ENCODE data around the gene POLD2.

POLD2 gene

DNA sequence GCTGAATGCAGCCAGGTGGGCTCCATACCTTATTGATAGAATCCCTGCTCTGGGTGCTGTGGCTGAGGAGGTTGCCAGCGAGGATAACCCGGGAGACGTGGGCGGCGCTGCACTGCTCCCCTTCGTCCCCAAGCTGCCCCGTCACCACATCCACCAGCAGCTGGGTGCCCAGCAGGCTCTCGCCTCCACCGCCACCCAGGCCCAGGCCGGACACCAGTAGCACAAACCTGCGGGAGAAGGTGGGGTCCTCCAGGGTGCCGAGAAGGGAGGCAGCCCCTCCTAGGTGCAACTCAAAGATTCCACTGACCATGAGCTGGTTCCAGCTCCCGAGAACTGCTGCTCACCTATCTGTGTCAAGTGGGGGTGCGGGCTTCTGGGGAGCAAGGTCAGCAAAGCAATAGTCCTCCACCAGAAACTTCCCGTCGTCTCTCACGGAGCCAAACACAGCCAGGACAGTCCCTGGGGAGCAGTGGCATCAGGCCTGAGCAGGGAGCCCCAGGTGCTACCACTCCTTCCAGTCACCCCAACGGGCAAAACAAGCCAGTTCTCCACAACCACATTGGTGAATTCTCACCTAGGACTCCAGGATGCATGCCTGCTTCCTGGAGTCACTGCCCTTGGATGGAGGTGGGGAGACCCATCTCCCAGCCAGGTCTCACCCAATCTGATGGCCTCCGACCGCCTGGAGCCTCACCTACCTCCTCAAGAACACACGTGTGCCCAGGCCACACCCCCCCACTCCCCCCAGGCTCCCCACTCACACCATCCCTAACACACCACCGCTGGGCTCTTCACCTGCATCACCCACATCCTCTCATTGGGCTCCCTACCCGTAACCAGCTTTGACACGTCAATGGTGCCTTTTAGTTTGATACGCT lies 6.3 kb downstream of the POLD2 start:
- Histone ChIP-seq H3K9me3 (replicated peaks; ENCODE audit: low read length) (no peaks in the 10 kb centered on the region), H3K9ac (ENCODE audit: low read depth, low read length) (no peak overlapping the region), H3K4me1 (ENCODE audit: control insufficient read depth, insufficient read depth, low read length) (peaks cover 4% of the 10 kb centered on the region), H3K4me2 (ENCODE audit: low read length) (no peak overlapping the region), H3K36me3 (ENCODE audit: insufficient read depth, low read length) (peaks cover 45% of the 10 kb centered on the region), H3K4me3 (ENCODE audit: low read length) (no peak overlapping the region), H3K27me3 (ENCODE audit: control insufficient read depth, insufficient read depth, low read length) (no peaks in the 10 kb centered on the region)

DNA sequence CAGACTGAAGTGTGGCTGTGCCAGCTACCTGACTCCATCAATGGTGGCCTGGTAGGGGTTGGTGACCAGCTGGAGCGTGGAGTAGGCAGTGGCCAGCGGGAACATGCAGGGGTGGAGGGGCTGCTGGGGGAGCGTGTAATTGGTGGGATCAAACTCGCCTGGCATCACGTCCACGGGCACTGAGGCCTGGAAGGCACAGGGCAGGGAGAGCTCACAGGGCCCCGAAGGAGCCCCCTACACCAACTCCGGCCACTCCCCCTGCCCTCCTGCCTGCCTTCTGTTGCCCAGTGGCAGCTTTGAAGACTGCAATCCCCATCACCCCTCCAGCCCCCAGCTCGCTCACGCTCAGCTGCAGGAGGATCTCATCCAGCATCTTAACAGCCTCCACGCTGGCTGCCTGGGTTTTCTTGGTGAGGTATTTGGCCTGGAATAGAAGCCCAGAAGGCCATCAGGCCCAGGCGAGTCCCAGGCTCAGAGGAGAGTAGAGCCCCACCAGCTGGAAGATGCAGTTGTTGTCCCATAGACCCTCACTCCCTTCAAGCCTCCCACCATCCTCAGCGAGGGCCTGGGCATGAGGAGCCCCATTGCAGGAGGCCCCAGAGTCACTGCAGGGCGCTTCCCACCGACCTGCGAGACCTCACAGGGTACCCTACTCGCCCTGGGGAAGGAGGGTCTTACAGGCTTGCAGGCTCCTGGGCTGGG lies 7.1 kb downstream of the POLD2 start:
- no peaks in the 10 kb centered on the region for H3K27me3 ChIP-seq (ENCODE audit: control insufficient read depth, insufficient read depth, low read length)
- H3K4me2 ChIP-seq (ENCODE audit: low read length): no peak overlapping the region
- no peaks in the 10 kb centered on the region for H3K4me1 ChIP-seq (ENCODE audit: control insufficient read depth, insufficient read depth, low read length)
- no peaks in the 10 kb centered on the region for H3K9me3 ChIP-seq (replicated peaks; ENCODE audit: low read length)
- H3K9ac ChIP-seq (ENCODE audit: low read depth, low read length): no peak overlapping the region
- peaks cover 44% of the 10 kb centered on the region for H3K36me3 ChIP-seq (ENCODE audit: insufficient read depth, low read length)
- no peak overlapping the region for H3K4me3 ChIP-seq (ENCODE audit: low read length)

DNA sequence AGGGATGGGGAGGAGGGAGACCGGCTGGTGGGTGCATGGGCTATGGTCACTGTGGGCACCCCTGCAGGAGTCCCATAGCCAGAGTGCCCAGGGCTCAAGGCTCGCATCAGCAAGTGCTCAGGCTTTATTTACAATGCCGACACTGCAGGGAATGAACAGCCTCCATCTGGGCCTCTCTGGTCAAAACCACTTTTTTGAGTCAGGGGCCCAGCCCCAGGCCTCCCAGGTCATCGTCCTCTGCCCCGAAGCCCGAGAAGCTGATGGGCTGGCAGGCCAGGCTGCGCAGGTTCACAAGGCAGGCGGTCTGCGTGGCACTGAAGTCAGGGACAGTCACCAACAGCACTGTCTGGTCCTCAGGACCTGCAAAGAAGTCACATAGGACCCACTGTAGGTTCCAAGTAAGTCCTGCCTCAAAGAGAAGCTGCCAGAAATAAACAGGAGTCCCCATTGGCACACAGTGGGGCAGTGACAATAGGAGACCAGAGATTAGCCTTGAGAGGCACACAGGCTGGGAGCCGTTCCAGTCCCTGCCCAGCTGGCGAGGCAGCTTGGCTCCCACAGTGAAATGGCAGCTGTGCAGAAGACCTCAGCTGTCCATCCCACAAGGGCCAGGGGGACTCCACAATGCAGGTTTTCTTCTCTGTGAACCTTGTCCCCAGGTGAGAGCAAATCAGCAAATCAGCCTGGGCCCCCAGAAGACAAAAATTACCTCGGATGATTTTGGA lies 8.6 kb downstream of the POLD2 start:
- H3K36me3 ChIP-seq (ENCODE audit: insufficient read depth, low read length): peaks cover 31% of the 10 kb centered on the region
- H3K27me3 ChIP-seq (ENCODE audit: control insufficient read depth, insufficient read depth, low read length): no peaks in the 10 kb centered on the region
- no peaks in the 10 kb centered on the region for H3K9me3 ChIP-seq (replicated peaks; ENCODE audit: low read length)
- no peak overlapping the region for H3K4me3 ChIP-seq (ENCODE audit: low read length)
- H3K9ac ChIP-seq (ENCODE audit: low read depth, low read length): no peak overlapping the region
- no peaks in the 10 kb centered on the region for H3K4me1 ChIP-seq (ENCODE audit: control insufficient read depth, insufficient read depth, low read length)
- H3K4me2 ChIP-seq (ENCODE audit: low read length): no peak overlapping the region

DNA sequence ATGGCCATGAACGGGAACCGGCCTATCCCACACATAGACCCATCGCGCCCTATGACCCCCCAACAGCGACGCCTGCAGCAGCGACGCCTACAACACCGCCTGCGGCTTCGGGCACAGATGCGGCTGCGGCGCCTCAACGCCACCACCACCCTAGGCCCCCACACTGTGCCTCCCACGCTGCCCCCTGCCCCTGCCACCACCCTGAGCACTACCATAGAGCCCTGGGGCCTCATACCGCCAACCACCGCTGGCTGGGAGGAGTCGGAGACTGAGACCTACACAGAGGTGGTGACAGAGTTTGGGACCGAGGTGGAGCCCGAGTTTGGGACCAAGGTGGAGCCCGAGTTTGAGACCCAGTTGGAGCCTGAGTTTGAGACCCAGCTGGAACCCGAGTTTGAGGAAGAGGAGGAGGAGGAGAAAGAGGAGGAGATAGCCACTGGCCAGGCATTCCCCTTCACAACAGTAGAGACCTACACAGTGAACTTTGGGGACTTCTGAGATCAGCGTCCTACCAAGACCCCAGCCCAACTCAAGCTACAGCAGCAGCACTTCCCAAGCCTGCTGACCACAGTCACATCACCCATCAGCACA lies 9.5 kb downstream of the POLD2 start:
- Histone ChIP-seq H3K9me3 (replicated peaks; ENCODE audit: low read length) (no peaks in the 10 kb centered on the region), H3K9ac (ENCODE audit: low read depth, low read length) (no peak overlapping the region), H3K27me3 (ENCODE audit: control insufficient read depth, insufficient read depth, low read length) (no peaks in the 10 kb centered on the region), H3K36me3 (ENCODE audit: insufficient read depth, low read length) (peaks cover 33% of the 10 kb centered on the region), H3K4me1 (ENCODE audit: control insufficient read depth, insufficient read depth, low read length) (no peaks in the 10 kb centered on the region), H3K4me2 (ENCODE audit: low read length) (no peak overlapping the region), H3K4me3 (ENCODE audit: low read length) (no peak overlapping the region)

DNA sequence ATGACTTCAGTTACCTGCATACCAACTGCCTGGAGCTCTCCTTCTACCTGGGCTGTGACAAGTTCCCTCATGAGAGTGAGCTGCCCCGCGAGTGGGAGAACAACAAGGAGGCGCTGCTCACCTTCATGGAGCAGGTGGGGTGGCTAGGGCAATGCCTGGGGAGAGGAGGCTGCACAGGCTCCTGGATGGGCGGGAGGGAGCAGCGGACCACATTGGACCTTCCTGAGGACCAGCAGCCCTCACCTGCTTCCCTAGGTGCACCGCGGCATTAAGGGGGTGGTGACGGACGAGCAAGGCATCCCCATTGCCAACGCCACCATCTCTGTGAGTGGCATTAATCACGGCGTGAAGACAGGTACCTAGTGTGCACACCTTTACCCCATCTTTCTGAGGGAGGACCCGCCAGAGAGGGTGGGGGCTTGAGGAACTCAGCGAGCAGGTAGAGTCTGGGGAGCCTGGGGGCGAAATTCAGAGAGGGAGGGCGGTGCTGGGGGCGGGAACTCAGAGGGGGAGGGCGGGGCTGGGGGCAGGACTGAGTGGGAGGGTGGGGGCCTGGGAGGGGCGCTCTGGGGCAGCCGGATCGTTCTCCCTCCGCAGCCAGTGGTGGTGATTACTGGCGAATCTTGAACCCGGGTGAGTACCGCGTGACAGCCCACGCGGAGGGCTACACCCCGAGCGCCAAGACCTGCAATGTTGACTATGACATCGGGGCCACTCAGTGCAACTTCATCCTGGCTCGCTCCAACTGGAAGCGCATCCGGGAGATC lies 10.2 kb downstream of the POLD2 start:
- H3K4me1 ChIP-seq (ENCODE audit: control insufficient read depth, insufficient read depth, low read length): no peaks in the 10 kb centered on the region
- H3K9me3 ChIP-seq (replicated peaks; ENCODE audit: low read length): no peaks in the 10 kb centered on the region
- H3K36me3 ChIP-seq (ENCODE audit: insufficient read depth, low read length): peaks cover 33% of the 10 kb centered on the region
- H3K4me2 ChIP-seq (ENCODE audit: low read length): no peak overlapping the region
- H3K27me3 ChIP-seq (ENCODE audit: control insufficient read depth, insufficient read depth, low read length): no peaks in the 10 kb centered on the region
- H3K9ac ChIP-seq (ENCODE audit: low read depth, low read length): no peak overlapping the region
- H3K4me3 ChIP-seq (ENCODE audit: low read length): no peak overlapping the region

DNA sequence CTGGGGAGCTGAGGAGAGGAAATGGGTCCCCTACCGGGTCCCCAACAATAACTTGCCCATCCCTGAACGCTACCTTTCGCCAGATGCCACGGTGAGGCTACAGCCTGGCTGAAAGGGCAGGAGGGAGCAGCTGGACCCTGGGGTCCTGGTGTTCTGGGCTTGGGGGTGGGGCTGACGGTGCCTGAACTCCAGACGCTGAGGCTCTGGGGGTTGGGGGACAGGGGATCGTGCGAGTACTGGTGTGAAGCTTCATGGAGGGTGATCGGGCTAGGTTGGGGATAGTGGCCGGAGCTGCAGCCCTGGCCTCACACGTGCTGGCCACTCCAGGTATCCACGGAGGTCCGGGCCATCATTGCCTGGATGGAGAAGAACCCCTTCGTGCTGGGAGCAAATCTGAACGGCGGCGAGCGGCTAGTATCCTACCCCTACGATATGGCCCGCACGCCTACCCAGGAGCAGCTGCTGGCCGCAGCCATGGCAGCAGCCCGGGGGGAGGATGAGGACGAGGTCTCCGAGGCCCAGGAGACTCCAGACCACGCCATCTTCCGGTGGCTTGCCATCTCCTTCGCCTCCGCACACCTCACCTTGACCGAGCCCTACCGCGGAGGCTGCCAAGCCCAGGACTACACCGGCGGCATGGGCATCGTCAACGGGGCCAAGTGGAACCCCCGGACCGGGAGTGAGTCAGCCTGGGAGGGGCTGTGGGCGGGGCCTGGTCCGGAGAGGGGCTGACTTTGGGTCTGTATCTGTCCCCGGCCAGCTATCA lies 10.9 kb downstream of the POLD2 start:
- H3K4me2 ChIP-seq (ENCODE audit: low read length): no peak overlapping the region
- no peak overlapping the region for H3K4me3 ChIP-seq (ENCODE audit: low read length)
- no peaks in the 10 kb centered on the region for H3K27me3 ChIP-seq (ENCODE audit: control insufficient read depth, insufficient read depth, low read length)
- no peaks in the 10 kb centered on the region for H3K9me3 ChIP-seq (replicated peaks; ENCODE audit: low read length)
- peaks cover 31% of the 10 kb centered on the region for H3K36me3 ChIP-seq (ENCODE audit: insufficient read depth, low read length)
- no peaks in the 10 kb centered on the region for H3K4me1 ChIP-seq (ENCODE audit: control insufficient read depth, insufficient read depth, low read length)
- H3K9ac ChIP-seq (ENCODE audit: low read depth, low read length): no peak overlapping the region

DNA sequence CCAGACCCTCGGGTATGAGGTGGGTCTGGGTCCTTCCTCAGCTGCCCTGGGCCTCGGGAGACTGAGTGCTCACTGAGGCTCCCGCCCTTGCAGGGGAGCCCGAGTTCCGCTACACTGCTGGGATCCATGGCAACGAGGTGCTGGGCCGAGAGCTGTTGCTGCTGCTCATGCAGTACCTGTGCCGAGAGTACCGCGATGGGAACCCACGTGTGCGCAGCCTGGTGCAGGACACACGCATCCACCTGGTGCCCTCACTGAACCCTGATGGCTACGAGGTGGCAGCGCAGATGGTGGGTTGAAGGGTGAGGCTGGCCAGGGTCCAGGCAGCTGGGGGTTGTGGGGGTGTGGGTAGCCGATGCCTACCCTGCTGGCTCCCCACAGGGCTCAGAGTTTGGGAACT lies 11.6 kb downstream of the POLD2 start:
- no peaks in the 10 kb centered on the region for H3K27me3 ChIP-seq (ENCODE audit: control insufficient read depth, insufficient read depth, low read length)
- no peaks in the 10 kb centered on the region for H3K4me1 ChIP-seq (ENCODE audit: control insufficient read depth, insufficient read depth, low read length)
- peaks cover 26% of the 10 kb centered on the region for H3K36me3 ChIP-seq (ENCODE audit: insufficient read depth, low read length)
- H3K4me3 ChIP-seq (ENCODE audit: low read length): no peak overlapping the region
- H3K4me2 ChIP-seq (ENCODE audit: low read length): no peak overlapping the region
- H3K9me3 ChIP-seq (replicated peaks; ENCODE audit: low read length): no peaks in the 10 kb centered on the region
- no peak overlapping the region for H3K9ac ChIP-seq (ENCODE audit: low read depth, low read length)

DNA sequence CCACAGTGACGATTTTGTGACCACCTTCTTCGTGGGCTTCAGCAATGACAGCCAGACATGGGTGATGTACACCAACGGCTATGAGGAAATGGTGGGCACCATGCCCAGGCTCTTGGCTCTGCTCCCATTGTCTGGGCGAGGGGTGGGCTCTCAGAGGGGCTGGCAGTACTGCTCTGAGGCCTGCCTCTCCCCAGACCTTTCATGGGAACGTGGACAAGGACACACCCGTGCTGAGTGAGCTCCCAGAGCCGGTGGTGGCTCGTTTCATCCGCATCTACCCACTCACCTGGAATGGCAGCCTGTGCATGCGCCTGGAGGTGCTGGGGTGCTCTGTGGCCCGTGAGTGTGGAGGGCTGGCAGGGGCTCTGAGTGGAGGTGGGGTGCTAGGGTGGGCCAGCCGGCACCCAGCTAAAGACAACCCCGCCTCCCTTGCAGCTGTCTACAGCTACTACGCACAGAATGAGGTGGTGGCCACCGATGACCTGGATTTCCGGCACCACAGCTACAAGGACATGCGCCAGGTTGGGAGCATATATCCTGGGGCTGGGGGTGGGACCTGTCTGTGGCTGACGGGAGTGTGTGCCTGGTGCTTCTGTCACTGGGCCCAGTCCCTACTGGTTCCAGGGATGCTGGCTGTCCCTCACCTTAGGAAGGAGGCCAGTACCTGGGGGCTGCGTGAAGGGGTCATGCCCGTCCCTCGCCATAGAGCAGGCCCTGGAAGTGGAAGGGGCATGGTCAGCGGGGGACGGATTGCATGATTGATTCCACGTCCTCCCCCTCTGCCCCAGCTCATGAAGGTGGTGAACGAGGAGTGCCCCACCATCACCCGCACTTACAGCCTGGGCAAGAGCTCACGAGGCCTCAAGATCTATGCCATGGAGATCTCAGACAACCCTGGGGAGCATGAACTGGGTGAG lies 12.4 kb downstream of the POLD2 start:
- peaks cover 1% of the 10 kb centered on the region for H3K4me1 ChIP-seq (ENCODE audit: control insufficient read depth, insufficient read depth, low read length)
- H3K9me3 ChIP-seq (replicated peaks; ENCODE audit: low read length): no peaks in the 10 kb centered on the region
- H3K4me3 ChIP-seq (ENCODE audit: low read length): no peak overlapping the region
- H3K36me3 ChIP-seq (ENCODE audit: insufficient read depth, low read length): peaks cover 26% of the 10 kb centered on the region
- no peak overlapping the region for H3K9ac ChIP-seq (ENCODE audit: low read depth, low read length)
- H3K4me2 ChIP-seq (ENCODE audit: low read length): no peak overlapping the region
- no peaks in the 10 kb centered on the region for H3K27me3 ChIP-seq (ENCODE audit: control insufficient read depth, insufficient read depth, low read length)

DNA sequence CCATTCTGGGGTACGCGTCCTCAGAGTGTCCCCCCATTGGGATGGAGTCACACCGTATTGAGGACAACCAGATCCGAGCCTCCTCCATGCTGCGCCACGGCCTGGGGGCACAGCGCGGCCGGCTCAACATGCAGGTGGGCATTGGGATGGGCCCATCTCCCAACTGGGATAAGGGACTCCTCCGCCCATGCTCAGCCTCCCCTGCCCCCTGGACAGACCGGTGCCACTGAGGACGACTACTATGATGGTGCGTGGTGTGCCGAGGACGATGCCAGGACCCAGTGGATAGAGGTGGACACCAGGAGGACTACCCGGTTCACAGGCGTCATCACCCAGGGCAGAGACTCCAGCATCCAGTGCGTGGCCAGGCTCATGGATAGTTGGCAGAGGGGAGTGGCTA lies 13.4 kb downstream of the POLD2 start:
- H3K36me3 ChIP-seq (ENCODE audit: insufficient read depth, low read length): peaks cover 20% of the 10 kb centered on the region
- no peak overlapping the region for H3K4me3 ChIP-seq (ENCODE audit: low read length)
- H3K27me3 ChIP-seq (ENCODE audit: control insufficient read depth, insufficient read depth, low read length): no peaks in the 10 kb centered on the region
- peaks cover 11% of the 10 kb centered on the region for H3K4me1 ChIP-seq (ENCODE audit: control insufficient read depth, insufficient read depth, low read length)
- H3K9me3 ChIP-seq (replicated peaks; ENCODE audit: low read length): no peaks in the 10 kb centered on the region
- H3K4me2 ChIP-seq (ENCODE audit: low read length): no peak overlapping the region
- H3K9ac ChIP-seq (ENCODE audit: low read depth, low read length): no peak overlapping the region

Data from skeletal muscle satellite cell (primary cell).